HTR-8/SVneo (cell line): Measurements from ENCODE around the gene DNAH10.

Experiments
- DNase-seq: peaks from one replicate; pipeline ENCODE4 v3.0.0; 2011; ENCODE audit warnings: low spot score, mixed read lengths; ENCODE audit not compliant: insufficient read length
- FAIRE-seq: peaks from 2 replicates; lab custom pipeline; 2011; peaks lifted over from hg19 to GRCh38; lab: Jason Lieb, UNC

The DNAH10 gene

DNA sequence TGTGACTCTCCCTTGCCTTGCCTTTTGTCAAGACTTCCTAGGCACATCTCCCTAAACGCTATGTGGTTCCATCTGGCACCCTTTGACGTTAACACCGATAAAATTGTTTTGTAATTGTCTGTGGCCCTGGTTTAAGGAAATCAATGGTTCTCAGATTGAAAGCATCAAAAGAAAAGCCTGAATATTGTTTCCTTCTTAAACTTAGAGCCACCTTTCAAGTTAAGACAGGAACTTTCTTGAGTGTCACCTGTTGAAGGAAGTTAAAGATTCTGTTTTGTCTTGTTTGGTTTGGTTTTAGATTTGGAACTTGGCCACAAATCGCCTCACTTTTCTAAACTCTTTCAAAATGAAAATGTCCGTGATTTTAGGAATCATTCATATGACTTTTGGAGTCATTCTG lies 14.8 kb upstream of the DNAH10 start:
- FAIRE-seq (no peak), DNase-seq (no peak)

DNA sequence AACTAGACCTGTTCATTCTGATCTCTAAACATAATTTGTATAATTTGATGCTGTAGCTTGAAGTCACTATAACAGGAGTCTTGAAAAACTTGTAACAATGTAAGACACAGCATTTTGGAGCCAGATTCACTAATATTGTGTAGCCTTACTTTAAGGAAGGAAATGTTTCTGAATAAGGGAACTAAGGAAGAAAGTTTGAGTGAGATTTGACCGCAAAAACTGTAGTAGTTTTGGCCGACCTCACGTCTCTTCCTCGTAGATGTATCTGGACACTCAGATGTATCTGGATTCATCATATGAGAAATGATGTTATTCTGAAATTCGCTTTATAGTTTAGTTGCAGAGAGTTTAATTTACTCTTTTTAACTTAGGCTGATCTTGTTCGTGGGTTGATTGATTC lies 13.9 kb upstream of the DNAH10 start:
- no peak for FAIRE-seq
- DNase-seq: no peak

DNA sequence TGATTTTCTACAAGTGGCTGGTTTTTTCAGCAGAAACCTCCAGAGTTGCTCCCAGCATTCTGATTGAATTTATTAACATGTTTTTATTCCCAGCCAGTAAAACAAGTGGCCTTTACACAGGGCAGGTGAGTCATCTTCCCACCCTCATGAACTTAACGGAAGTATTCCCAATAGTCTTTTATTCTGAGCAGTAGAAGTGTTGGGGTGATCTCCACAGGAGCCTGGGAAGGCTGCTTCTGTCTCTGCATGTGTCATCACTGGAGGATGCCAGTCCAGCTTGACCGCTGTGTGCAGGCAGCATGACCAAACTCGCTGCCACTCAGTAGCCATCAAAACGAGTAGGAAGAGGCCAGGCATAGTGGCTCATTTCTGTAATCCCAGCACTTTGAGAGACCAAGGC lies 13.4 kb upstream of the DNAH10 start:
- no peak for DNase-seq
- no peak for FAIRE-seq

DNA sequence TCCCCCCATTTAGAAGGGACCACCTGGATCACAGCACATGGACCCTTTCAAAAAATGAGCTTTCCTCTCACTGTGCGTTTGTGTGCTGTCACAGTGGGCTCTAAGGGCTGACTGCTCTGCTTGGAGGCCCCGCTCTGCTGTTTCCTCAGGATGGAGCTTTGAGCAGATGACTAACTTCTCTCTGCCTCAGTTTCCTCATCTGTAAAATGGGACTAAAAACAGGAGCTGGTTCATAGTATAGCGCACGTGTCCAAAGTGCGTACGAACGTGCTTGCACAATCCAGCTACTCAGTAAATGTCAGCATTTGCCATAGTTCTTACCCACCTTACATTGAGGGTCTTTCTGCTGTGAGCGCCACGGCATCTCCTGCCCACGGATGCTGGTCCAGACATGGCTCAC lies 12.7 kb upstream of the DNAH10 start:
- no peak for FAIRE-seq

DNA sequence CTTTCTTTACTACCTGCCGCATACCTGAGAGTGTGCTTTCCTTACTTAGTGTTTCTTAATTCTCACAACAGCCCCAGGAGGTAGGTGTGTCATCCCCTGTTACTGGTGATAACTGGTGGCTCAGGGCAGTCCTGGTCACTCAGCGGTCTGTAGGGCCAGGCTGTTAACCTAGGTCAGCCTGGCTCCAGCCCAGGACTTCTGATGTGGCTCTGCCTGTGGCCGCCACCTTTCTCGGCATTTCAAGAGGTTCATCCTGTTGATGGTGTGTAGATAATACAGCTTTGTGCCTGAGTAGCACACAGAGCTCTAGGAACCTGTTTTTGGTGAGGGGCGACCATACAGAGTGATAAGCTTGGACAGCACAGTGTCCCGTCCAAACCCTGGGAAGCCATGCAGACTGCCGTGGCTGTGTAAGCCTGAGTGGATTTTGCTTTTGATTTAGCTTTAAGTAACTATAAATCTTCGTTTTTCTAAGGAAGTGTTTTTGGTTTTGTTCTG lies 11.9 kb upstream of the DNAH10 start:
- FAIRE-seq: no peak
- no peak for DNase-seq

More for the DNA sequence above, 12.7 kb upstream of the DNAH10 start:
- no peak for DNase-seq

DNA sequence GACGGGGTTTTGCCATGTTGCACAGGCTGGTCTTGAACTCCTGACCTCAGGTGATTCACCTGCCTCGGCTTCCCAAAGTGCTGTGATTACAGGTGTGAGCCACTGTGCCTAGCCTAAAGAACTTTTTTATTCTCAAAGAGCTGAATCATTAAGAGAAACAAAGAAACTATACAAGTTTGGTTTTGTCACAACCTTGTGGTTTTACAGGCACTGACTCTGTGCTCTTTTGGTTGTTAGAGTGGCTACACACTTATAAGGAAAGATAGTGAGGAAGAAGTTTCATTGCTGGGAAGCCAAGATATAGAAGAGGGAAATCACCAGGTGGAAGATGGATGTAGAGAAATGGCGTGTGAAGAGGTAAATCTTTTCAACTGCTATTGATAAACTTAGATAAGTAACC lies 10.1 kb upstream of the DNAH10 start:
- no peak for FAIRE-seq

DNA sequence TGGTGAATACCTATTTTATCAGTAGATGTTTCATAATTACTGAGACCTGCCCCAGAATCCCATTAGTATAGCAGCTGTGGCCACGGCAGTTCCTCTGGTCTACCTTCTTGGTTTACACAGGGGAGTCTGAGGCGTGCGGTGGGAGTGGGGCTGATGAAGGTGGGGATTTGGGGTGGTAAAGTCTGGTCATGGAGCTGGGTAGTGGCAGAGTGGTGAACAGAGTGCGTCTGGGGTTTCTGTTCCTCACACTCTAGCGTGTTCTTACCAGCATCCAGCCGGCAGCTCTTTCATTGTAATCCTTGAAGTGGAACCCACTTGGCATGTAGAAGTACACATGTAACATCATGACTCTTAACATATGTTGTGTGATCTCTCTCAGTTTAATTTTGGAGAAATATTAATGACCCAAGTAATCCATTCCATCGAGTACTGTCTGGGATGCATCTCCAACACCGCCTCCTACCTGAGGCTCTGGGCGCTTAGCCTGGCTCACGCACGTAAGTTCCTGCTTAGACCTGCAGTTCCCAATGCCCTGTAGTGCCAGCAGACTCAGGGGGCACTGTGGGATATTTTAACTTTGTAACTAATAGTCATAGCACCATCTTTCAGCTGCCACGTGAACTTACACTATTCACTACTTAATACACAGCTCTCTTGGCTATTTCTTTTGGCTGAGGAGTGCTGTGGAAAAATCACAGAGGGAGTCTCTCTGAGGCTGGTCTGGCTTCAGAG lies 7.9 kb upstream of the DNAH10 start:
- FAIRE-seq (no peak), DNase-seq (no peak)

More for the DNA sequence above, 10.1 kb upstream of the DNAH10 start:
- DNase-seq: no peak

DNA sequence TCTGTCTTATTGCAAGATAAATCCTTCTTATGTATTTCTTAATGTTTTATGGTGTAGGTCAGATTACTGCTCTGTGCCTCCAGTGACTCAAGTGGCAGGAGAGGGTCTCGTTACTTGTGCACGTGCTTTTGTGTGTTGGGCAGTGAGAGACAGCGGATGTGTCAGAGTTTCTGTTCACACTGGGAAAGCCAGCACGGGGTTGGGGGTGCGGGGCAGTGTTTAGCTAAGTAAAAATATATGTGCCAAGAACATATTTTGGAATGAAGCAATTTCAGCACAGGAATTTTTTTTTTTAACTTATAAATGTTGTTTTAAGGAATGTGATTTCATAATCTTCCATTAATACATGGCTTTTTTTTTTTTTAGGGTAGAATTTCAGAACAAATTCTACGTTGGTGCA lies 4.5 kb upstream of the DNAH10 start:
- DNase-seq (no peak), FAIRE-seq (no peak)

DNA sequence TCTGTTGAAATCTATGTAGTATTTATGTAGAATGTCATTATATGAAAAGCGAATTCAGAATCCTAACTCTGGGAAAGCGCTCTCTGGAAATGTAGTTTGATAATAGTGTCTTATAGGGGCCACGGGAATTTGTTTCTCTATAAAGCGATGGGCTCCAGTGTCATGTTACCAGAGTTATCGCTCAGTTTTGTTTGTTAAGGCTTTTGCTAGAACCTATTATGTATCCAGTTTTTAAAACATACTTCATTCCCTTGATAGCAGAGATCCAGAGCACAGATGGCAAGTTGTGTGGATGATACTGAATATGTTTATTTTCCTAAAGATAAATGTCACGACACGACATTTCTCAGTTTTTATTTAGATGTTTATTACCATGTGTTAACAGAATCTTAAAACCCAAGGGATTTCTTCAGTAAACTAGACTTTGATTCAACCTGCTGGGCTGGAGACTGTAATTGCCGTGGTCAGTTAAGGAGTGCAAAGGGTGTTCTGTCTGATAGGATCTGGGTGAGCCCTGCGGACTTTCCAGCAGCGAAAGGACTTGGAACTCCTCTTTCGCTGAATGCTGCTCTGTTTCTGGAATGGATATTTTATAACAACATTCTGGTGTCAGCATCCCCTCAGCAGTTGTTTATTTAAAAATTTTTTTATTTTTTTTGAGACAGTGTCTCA lies 1.7 kb upstream of the DNAH10 start:
- FAIRE-seq (no peak), DNase-seq (no peak)

DNA sequence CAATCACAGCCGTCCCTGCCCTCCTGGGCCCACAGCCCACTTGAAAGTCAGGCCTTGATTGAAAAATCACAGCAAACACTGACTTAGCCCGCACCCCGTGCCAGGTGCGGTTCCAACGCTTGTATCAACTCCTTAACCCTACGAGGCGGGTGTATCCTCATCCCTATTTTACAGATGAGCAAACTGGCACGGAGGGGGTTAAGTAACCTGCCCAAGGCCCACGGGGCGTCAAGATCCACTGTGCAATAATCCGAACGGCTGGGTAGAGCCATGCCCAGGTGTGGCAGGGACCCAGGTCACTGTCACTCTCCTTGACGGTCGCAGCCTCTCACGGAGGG lies 583 bp downstream of the DNAH10 start:
- FAIRE-seq (no peak), DNase-seq (no peak)

DNA sequence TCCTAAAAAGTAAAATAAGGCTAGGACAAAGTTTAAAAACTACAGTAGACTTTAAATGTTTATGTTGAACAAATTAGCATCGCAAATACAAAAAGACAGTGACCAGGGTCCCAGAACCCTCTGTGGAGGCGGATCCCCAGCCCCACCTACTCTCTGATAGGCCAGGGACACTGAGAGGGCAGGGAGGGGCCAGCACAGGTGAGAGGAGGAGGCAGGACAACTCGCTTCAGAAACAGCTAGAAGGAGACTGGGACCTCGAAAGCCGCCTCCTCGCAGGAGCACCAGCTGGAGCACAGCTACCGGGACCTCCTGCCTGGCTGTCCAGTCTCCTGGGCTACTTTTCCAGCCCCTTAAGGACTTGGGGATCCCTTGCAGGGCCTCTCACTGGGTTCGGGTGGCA lies 992 bp downstream of the DNAH10 start:
- DNase-seq (no peak), FAIRE-seq (no peak)

DNA sequence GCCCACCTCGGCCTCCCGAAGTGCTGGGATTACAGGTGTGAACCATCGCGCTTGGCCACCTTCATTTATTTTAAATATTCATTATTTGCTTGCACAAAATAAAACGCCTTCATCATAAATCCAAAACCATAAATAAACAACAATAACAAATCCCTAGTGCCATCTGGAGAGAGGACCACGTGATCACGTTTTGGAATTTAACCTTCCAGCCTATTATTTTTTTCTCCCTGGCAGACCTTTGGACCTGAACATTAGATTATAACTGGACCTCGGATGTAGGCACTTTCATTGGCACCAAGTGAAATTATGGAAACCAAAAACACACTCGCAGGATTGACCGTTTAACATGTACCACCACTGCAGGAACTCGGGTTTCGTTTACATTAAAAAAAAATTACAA lies 2.0 kb downstream of the DNAH10 start:
- FAIRE-seq (no peak), DNase-seq (no peak)

DNA sequence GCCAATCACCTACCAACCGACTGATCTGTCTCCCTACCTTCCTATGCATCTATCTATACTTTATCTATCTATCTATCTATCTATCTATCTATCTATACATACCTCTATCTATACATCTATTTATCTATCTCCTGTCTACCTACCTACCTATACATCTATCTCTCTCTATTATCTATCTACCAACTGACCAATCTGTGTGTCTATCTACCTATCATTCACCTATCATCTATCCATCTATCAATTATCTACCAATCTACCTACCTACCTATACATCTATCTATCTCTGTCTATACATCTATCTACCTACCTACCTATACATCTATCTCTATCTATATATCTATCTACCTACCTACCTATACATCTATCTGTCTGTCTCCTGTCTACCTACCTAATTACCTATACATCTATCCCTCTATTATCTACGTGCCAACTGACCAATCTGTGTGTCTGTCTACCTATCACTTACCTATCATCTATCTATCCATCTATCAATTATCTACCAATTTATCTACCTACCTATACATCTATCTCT lies 3.5 kb downstream of the DNAH10 start:
- no peak for DNase-seq
- FAIRE-seq: no peak

DNA sequence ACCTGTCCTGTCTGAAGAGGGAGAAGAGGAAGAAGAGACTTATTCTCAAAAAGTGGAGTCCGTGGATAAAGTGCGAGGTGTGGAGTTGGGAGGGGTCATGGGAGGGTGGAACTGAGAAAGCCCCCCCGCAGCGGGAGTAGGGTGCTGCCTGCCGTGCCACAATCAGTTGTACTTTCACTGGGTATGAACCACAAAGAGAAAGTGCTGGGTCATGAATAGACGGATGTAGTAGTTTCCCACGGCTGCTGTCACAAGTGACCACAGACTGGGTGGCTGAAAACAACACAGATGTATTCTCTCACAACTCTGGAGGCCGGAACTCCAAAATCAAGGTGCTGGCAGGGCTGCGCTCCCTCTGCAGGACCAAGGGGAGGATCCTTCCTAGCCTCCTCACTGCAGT lies 5.5 kb downstream of the DNAH10 start:
- no peak for DNase-seq

DNA sequence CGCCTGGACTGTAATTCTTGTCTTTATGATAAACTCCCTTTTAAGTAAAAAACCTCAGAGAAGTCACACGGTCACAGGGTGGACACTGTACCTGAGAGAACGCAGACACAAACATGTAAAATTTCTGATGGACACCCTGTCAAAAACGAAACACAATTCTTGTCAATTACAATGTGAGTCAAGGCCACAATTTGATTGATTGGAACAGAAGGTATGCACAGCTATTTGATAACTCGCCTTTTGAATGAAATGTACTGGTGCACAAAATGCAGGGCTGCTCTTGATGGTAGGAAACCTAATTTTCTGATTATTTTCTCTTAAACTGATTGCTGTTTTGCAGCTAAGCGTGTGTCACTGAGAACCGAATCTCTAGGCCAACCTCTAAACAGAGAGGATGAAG lies 9.2 kb downstream of the DNAH10 start:
- DNase-seq (no peak), FAIRE-seq (no peak)

More for the DNA sequence above, 5.5 kb downstream of the DNAH10 start:
- FAIRE-seq: no peak

DNA sequence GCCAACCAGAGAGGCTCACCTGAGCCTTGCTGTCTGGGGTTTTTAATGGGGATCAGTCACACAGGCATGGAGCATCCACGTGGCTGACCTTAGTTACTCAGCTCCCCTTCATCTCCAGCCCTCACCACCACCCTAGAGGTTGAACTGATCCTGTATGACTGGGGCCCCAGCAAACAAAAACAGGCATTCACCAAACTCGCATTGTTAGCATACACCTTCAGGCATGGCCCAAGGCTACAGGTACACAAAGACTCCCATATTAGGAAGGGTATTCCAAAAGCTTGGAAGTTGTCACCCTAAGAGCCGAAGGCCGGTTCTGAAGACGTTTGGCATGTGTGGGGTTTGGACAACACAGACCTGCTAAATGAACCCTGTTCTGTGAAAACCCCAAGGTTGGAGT lies 10.0 kb downstream of the DNAH10 start:
- no peak for DNase-seq
- no peak for FAIRE-seq

DNA sequence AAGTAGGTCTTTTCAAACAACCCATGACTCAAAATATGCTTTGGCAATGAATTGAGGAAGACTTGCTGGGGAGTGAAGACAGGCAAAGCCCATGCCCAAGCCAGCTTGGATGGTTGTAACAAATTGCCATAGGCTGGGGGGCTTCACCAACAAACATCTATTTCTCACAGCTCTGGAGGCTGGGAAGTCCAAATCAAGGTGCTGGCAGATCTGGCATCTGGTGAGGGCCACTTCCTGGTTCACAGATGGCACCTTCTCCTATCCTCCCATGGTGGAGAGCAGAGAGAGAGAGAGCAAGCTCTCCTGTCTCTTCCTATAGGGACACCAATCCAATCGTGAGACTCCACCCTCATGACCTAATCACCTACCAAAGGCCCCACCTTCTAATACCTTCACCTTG lies 11.3 kb downstream of the DNAH10 start:
- FAIRE-seq: no peak

DNA sequence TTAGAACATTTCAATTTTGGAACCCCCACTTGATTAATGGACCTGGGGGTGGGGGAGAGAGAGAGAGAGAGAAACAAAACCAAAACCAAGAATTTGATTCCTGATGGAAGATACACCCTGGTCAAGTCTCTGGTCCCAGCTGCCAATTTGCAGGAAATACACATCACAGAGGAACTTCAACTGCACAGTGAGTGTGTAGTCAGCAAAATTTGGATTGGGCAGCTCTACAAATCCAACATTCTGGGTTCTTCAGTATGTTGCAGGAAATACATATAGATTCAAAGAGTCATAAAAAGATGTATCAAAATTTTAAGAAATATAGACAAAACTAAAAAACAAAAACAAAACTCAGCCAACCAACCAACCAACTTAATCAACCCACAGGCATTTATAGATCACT lies 17.4 kb downstream of the DNAH10 start:
- no peak for FAIRE-seq

More for the DNA sequence above, 11.3 kb downstream of the DNAH10 start:
- no peak for DNase-seq

DNA sequence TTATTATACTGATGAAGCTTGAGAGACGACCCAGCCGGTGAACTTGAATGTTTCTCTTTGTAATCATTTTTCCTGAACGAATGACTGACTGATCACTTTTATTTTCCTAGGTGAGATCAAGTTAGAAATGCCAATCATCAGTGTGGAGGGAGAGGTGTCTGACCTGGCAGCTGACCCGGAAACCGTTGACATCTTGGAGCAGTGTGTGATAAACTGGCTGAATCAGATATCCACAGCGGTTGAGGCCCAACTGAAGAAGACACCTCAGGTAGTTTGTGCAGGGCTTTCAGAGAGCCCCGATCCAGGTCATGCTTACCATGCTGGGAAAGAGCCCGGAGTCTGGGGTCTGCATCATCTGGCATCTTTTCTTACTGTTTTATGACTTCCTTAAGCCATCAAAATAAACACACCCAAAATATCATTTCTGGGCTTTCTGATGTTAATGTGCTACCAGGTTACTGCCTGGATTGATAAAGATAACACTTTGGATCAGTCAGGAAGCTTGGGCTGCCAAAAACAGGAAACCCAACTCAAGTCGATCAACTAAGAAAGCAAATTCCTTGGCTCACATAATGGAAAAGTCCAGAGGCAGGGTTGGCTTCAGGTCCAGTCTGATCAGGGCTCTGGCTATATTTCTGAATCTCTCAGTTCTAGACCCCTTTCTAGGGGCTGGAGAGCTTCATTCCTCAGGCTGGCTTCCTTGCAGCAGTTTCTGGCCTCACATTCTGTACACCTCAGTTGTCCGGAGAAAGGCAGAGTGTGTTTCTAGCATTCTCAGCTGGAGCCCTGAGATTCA lies 21.1 kb downstream of the DNAH10 start:
- FAIRE-seq (no peak), DNase-seq (no peak)

More for the DNA sequence above, 17.4 kb downstream of the DNAH10 start:
- no peak for DNase-seq

DNA sequence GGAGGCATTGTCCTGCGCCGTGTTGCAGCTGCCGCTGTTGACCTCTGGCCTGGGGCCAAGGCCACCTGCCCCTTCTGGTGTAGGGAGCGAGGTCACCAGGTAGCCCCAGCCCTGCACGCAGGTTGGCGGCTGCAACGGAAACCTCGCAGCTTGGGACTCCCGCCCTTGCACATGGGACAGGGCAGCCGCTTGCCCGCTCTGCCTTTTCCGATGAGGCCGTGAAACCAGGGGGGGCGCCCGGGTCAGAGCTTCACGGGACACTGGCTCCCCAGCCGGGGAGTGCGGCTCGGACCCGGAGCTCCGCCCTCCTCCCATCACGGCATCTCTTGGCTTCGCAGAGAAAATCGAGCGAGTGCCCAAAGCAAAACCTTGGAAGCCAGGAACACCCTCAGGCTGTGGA lies 25.4 kb downstream of the DNAH10 start:
- DNase-seq (no peak), FAIRE-seq (no peak)

DNA sequence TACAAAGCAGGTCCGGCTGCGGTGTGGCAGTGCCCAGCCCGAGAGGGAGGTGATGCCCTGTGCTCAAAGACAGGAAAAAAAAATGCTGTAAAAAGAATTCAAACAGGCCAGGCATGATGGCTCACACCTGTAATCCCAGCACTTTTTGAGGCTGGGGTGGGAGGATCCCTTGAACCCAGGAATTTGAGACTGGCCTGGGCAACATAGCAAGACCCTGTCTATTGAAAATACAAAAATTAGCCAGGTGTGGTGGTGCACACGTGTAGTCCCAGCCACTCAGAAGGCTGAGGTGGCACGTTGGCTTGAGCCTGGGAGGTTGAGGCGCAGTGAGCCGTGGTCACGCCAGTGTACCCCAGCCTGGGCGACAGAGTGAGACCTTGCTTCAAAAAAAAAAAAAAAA lies 26.4 kb downstream of the DNAH10 start:
- DNase-seq: no peak
- no peak for FAIRE-seq
